WI38 (cell line): Measurements from ENCODE around the gene CARD11.

Experiments
- H3K4me3 ChIP-seq: 2 replicates; pipeline ENCODE4 v1.5.1; 2011; ENCODE audit warnings: low read depth, mild to moderate bottlenecking, control low read depth, low read length
- CTCF ChIP-seq: IDR thresholded peaks from 2 replicates; pipeline ENCODE4 v1.5.1; 2012; ENCODE audit warnings: low read depth, mild to moderate bottlenecking, control low read depth, low read length

The CARD11 gene

GRCh38 chr7:3043544-3044371 is at the start of gene CARD11:
Gene CARD11 (minus strand): TSS chr7:3043867. CDS start chr7:2958506, 85,361 bp downstream.
- H3K4me3 ChIP-seq, result no peak within 1 kb of the TSS
- no peak for TF ChIP-seq CTCF

- H3K4me3 ChIP-seq, result no peak overlapping the region
- TF ChIP-seq CTCF, result no peak
Measured at GRCh38 chr7:3092468-3092867, 48.8 kb upstream of the CARD11 start.

GRCh38 chr7:3091631-3092030 is 48.0 kb upstream of the CARD11 start:
- H3K4me3 ChIP-seq, result no peak overlapping the region
- TF ChIP-seq CTCF, result no peak

GRCh38 chr7:3089493-3089892 is 45.8 kb upstream of the CARD11 start:
- TF ChIP-seq CTCF, result no peak

GRCh38 chr7:3087243-3087755 is 43.6 kb upstream of the CARD11 start:
- no peak overlapping the region for H3K4me3 ChIP-seq
- TF ChIP-seq CTCF, result no peak

More at GRCh38 chr7:3089493-3089892, 45.8 kb upstream of the CARD11 start:
- H3K4me3 ChIP-seq, result no peak overlapping the region

- TF ChIP-seq CTCF, result no peak
Measured at GRCh38 chr7:3083350-3083749, 39.7 kb upstream of the CARD11 start.

GRCh38 chr7:3082831-3083230 is 39.2 kb upstream of the CARD11 start:
- no peak for TF ChIP-seq CTCF
- H3K4me3 ChIP-seq, result no peak overlapping the region

More at GRCh38 chr7:3083350-3083749, 39.7 kb upstream of the CARD11 start:
- no peak overlapping the region for H3K4me3 ChIP-seq
